ENCODE measurements around the gene PPP6R1. TPM values are rescaled to one million over a fixed set of nuclear protein-coding genes. Genes with fewer than 3 reads are reported as not detected.

Gene PPP6R1
- total and polyA plus RNA-seq, 11 donors = 28.6 to 60.4 (median 41.1) TPM

GRCh38 chr19:55272142-55272541 lies 13.3 kb upstream of the PPP6R1 start:
- no peak overlapping the region for H3K4me3 ChIP-seq
- WGBS, 4 donors = 93 to 94% (median 93%) methylated on average over 18 of the region's 18 CpGs
- no peaks in the 10 kb centered on the region for H3K27me3 ChIP-seq
- no peaks in the 10 kb centered on the region for H3K9me3 ChIP-seq
- H3K36me3 ChIP-seq = peaks cover 0 to 66% (median 49%) of the 10 kb centered on the region in 9 donors
- DNase-seq = no peak
- no peak for ATAC-seq
- intact Hi-C loops (cut with DNase I) = no loop called here
- peaks cover 0 to 4% (median 0%) of the 10 kb centered on the region in 12 donors for H3K4me1 ChIP-seq
- H3K27ac ChIP-seq = no peak overlapping the region
- TF ChIP-seq POLR2A (IDR thresholded peaks at IDR 0.05) = no peak
- TF ChIP-seq CTCF (IDR thresholded peaks at IDR 0.05) = no peak

- intact Hi-C loops (cut with DNase I) = no loop called here
- DNase-seq = no peak
- Histone ChIP-seq H3K27me3 (no peaks in the 10 kb centered on the region), H3K4me3 (no peak overlapping the region), H3K9me3 (no peaks in the 10 kb centered on the region), H3K27ac (no peak overlapping the region), H3K36me3 (peaks cover 0 to 54% (median 41%) of the 10 kb centered on the region in 9 donors), H3K4me1 (no peaks in the 10 kb centered on the region)
- TF ChIP-seq POLR2A (IDR thresholded peaks at IDR 0.05) (no peak), CTCF (IDR thresholded peaks at IDR 0.05) (no peak)
- ATAC-seq = no peak
- 88 to 90% (median 88%) methylated on average over 25 of the region's 25 CpGs for WGBS, 4 donors
These were observed 11.5 kb upstream of the PPP6R1 start for GRCh38 chr19:55270172-55270942.

DNA sequence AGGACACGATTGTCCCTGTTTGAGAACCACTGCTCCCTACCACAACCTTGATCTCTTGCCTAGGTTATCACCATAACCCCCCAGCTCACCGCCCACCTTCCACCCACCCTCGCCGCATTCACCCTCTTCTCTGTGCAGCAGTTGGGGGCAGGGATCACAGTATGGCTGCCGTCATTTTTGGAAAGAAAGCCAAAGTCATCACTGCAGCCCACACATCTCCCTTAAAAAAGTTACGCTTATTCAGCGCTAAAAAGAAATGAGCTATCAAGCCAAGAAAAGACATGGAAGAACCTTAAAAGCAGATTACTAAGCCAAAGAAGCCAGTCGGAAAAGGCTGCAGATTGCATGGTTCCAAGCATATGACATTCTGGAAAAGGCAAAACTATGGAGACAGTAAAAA lies 10.5 kb upstream of the PPP6R1 start:
- 77 to 90% (median 86%) methylated on average over 8 of the region's 8 CpGs for WGBS, 4 donors
- H3K36me3 ChIP-seq = peaks cover 0 to 50% (median 32%) of the 10 kb centered on the region in 9 donors
- H3K4me3 ChIP-seq = no peak overlapping the region
- no peak for DNase-seq
- no peak for TF ChIP-seq POLR2A (IDR thresholded peaks at IDR 0.05)
- no peak for ATAC-seq
- no peaks in the 10 kb centered on the region for H3K4me1 ChIP-seq
- intact Hi-C loops (cut with DNase I) = no loop called here
- no peak overlapping the region for H3K27ac ChIP-seq
- H3K9me3 ChIP-seq = no peaks in the 10 kb centered on the region
- no peaks in the 10 kb centered on the region for H3K27me3 ChIP-seq

DNA sequence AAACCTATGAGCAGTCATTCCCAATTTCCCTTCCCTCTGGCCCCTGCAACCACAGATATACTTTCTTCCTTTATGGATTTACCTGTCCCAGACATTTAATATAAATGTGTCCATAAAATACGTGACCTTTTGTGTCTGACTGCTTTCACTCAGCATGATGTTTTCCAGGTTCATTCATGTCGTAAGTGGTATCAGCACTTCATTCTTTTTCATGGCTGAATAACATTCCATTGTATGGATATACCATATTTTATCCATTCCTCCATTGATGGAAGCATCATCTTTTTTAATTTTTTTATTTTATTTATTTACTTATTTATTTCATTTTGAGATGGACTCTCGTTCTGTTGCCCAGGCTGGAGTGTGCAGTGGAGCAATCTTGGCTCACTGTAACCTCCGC lies 8.0 kb upstream of the PPP6R1 start:
- Histone ChIP-seq H3K9me3 (no peaks in the 10 kb centered on the region), H3K36me3 (peaks cover 0 to 31% (median 9%) of the 10 kb centered on the region in 9 donors), H3K27me3 (no peaks in the 10 kb centered on the region), H3K27ac (no peak overlapping the region), H3K4me3 (no peak overlapping the region), H3K4me1 (no peaks in the 10 kb centered on the region)
- ATAC-seq (no peak), DNase-seq (no peak)
- TF ChIP-seq CTCF (IDR thresholded peaks at IDR 0.05) (no peak), POLR2A (IDR thresholded peaks at IDR 0.05) (no peak)
- intact Hi-C loops (cut with DNase I) = no loop called here
- WGBS, 4 donors = 96 to 99% (median 97%) methylated on average over 4 of the region's 4 CpGs
